Measurements from ENCODE around the gene METTL21C.

Gene METTL21C

GRCh38 chr13:102701331-102701730 lies 6.5 kb upstream of the METTL21C start:
- TF ChIP-seq CTCF (IDR thresholded peaks at IDR 0.05; ENCODE audit: insufficient read depth, low read length) (no peak), REST (IDR thresholded peaks at IDR 0.05; ENCODE audit: insufficient replicate concordance, low read depth) (no peak), SPI1 (IDR thresholded peaks at IDR 0.05; ENCODE audit: borderline replicate concordance, low read depth) (no peak), POLR2AphosphoS5 (IDR thresholded peaks at IDR 0.05; ENCODE audit: low read depth) (no peak), GABPA (IDR thresholded peaks at IDR 0.05; ENCODE audit: low read depth) (no peak)
- no peaks in the 10 kb centered on the region for H3K27me3 ChIP-seq (ENCODE audit: insufficient read depth, poor library complexity, severe bottlenecking)

GRCh38 chr13:102700088-102701031 lies 5.5 kb upstream of the METTL21C start:
- no peak for TF ChIP-seq POLR2AphosphoS5 (IDR thresholded peaks at IDR 0.05; ENCODE audit: low read depth)
- TF ChIP-seq SPI1 (IDR thresholded peaks at IDR 0.05; ENCODE audit: borderline replicate concordance, low read depth): no peak
- TF ChIP-seq CTCF (IDR thresholded peaks at IDR 0.05; ENCODE audit: insufficient read depth, low read length): no peak
- no peak for TF ChIP-seq GABPA (IDR thresholded peaks at IDR 0.05; ENCODE audit: low read depth)
- TF ChIP-seq REST (IDR thresholded peaks at IDR 0.05; ENCODE audit: insufficient replicate concordance, low read depth): no peak
- H3K4me3 ChIP-seq (replicated peaks; ENCODE audit: insufficient read depth, low read length): no peak overlapping the region
- no peak for DNase-seq (ENCODE audit: low read depth in 1 of 2, low spot score in 1 of 2)
- H3K27me3 ChIP-seq (ENCODE audit: insufficient read depth, poor library complexity, severe bottlenecking): no peaks in the 10 kb centered on the region
- H3K27ac ChIP-seq (replicated peaks): no peak overlapping the region

More at GRCh38 chr13:102701331-102701730, 6.5 kb upstream of the METTL21C start:
- DNase-seq (ENCODE audit: low read depth in 1 of 2, low spot score in 1 of 2): no peak
- Histone ChIP-seq H3K4me3 (replicated peaks; ENCODE audit: insufficient read depth, low read length) (no peak overlapping the region), H3K27ac (replicated peaks) (no peak overlapping the region)

- Histone ChIP-seq H3K4me3 (replicated peaks; ENCODE audit: insufficient read depth, low read length) (no peak overlapping the region), H3K27me3 (ENCODE audit: insufficient read depth, poor library complexity, severe bottlenecking) (peaks cover 2% of the 10 kb centered on the region), H3K27ac (replicated peaks) (no peak overlapping the region)
- no peak for DNase-seq (ENCODE audit: low read depth in 1 of 2, low spot score in 1 of 2)
- TF ChIP-seq GABPA (IDR thresholded peaks at IDR 0.05; ENCODE audit: low read depth) (no peak), REST (IDR thresholded peaks at IDR 0.05; ENCODE audit: insufficient replicate concordance, low read depth) (no peak), SPI1 (IDR thresholded peaks at IDR 0.05; ENCODE audit: borderline replicate concordance, low read depth) (no peak), CTCF (IDR thresholded peaks at IDR 0.05; ENCODE audit: insufficient read depth, low read length) (no peak)
Measured at GRCh38 chr13:102699504-102699903, 4.7 kb upstream of the METTL21C start.
